Neural cell (in vitro differentiated cells): ENCODE data around the gene TMEM181.

Source experiments
- CTCF ChIP-seq: fragments of 450-650 bp; IDR thresholded peaks from 2 replicates; pipeline ENCODE4 v1.5.1; 2014; ENCODE audit warnings: antibody characterized with exemption, mild to moderate bottlenecking, moderate library complexity; ENCODE audit not compliant: poor library complexity, severe bottlenecking
- EP300 ChIP-seq: fragments of 450-650 bp; conservative IDR thresholded peaks from 2 replicates; pipeline ENCODE4 v1.6.1; 2014; ENCODE audit warnings: antibody characterized with exemption, mild to moderate bottlenecking, moderate library complexity; ENCODE audit not compliant: poor library complexity, severe bottlenecking
- EZH2 ChIP-seq: fragments of 200-600, 300-800 bp; shearing (Covaris generic), sonication (generic); IDR thresholded peaks from 2 replicates; pipeline ENCODE4 v1.6.1; 2014; ENCODE audit warnings: antibody characterized with exemption, low read length, borderline replicate concordance, mild to moderate bottlenecking; ENCODE audit not compliant: insufficient read depth, poor library complexity, severe bottlenecking
- MXI1 ChIP-seq: fragments of 450-650 bp; conservative IDR thresholded peaks from 2 replicates; pipeline ENCODE4 v1.6.1; 2014; ENCODE audit warnings: antibody characterized with exemption, mild to moderate bottlenecking; ENCODE audit not compliant: poor library complexity, severe bottlenecking
- POLR2AphosphoS5 ChIP-seq: IDR thresholded peaks from 2 replicates; pipeline ENCODE4 v1.6.1; 2012
- RAD21 ChIP-seq: fragments of 450-650 bp; conservative IDR thresholded peaks from 2 replicates; pipeline ENCODE4 v1.6.1; 2014; ENCODE audit warnings: antibody characterized with exemption, mild to moderate bottlenecking, moderate library complexity

- TF ChIP-seq CTCF, result no peak
- no peak for TF ChIP-seq EZH2
- no peak for TF ChIP-seq POLR2AphosphoS5
- TF ChIP-seq RAD21, result no peak
- TF ChIP-seq MXI1, result no peak
- TF ChIP-seq EP300, result no peak
Measured at GRCh38 chr6:158626360-158627167, 66.7 kb downstream of the TMEM181 start.
